ENCODE results near the gene KAZN.

The KAZN gene

GRCh38 chr1:14822493-14822892 lies 224.0 kb downstream of the KAZN start:
- no peak for DNase-seq
- Mint-ChIP-seq H3K9me3 (no peaks in the 10 kb centered on the region), H3K4me3 (no peak overlapping the region), H3K4me1 (no peaks in the 10 kb centered on the region), H3K36me3 (ENCODE audit: low read depth) (no peaks in the 10 kb centered on the region), H3K27ac (no peak overlapping the region), H3K27me3 (peaks cover 6% of the 10 kb centered on the region)
- no peak for ATAC-seq

- DNase-seq (no peak), ATAC-seq (no peak)
- H3K27ac Mint-ChIP-seq: no peak overlapping the region
- no peak overlapping the region for H3K4me3 Mint-ChIP-seq
- peaks cover 6% of the 10 kb centered on the region for H3K27me3 Mint-ChIP-seq
- H3K36me3 Mint-ChIP-seq (ENCODE audit: low read depth): no peaks in the 10 kb centered on the region
- no peaks in the 10 kb centered on the region for H3K9me3 Mint-ChIP-seq
- H3K4me1 Mint-ChIP-seq: no peaks in the 10 kb centered on the region
These were observed 224.5 kb downstream of the KAZN start for GRCh38 chr1:14822996-14823395.

GRCh38 chr1:14824314-14824915 lies 225.9 kb downstream of the KAZN start:
- Mint-ChIP-seq H3K9me3 (no peaks in the 10 kb centered on the region), H3K36me3 (ENCODE audit: low read depth) (no peaks in the 10 kb centered on the region), H3K27me3 (peaks cover 7% of the 10 kb centered on the region), H3K4me1 (no peaks in the 10 kb centered on the region), H3K27ac (no peak overlapping the region), H3K4me3 (no peak overlapping the region)
- DNase-seq (no peak), ATAC-seq (no peak)

- H3K36me3 Mint-ChIP-seq (ENCODE audit: low read depth): no peaks in the 10 kb centered on the region
- no peaks in the 10 kb centered on the region for H3K9me3 Mint-ChIP-seq
- H3K27me3 Mint-ChIP-seq: peaks cover 7% of the 10 kb centered on the region
- no peak overlapping the region for H3K27ac Mint-ChIP-seq
- H3K4me3 Mint-ChIP-seq: no peak overlapping the region
- no peaks in the 10 kb centered on the region for H3K4me1 Mint-ChIP-seq
- ATAC-seq: no peak
- no peak for DNase-seq
These were observed 226.9 kb downstream of the KAZN start for GRCh38 chr1:14825396-14825795.

- DNase-seq (no peak), ATAC-seq (no peak)
- no peaks in the 10 kb centered on the region for H3K4me1 Mint-ChIP-seq
- H3K27me3 Mint-ChIP-seq: peaks cover 2% of the 10 kb centered on the region
- H3K4me3 Mint-ChIP-seq: no peak overlapping the region
- no peak overlapping the region for H3K27ac Mint-ChIP-seq
- H3K9me3 Mint-ChIP-seq: no peaks in the 10 kb centered on the region
- H3K36me3 Mint-ChIP-seq (ENCODE audit: low read depth): no peaks in the 10 kb centered on the region
These were observed 227.7 kb downstream of the KAZN start for GRCh38 chr1:14826172-14826636.

GRCh38 chr1:14826731-14827326 lies 228.3 kb downstream of the KAZN start:
- H3K36me3 Mint-ChIP-seq (ENCODE audit: low read depth): no peaks in the 10 kb centered on the region
- DNase-seq (no peak), ATAC-seq (no peak)
- no peaks in the 10 kb centered on the region for H3K4me1 Mint-ChIP-seq
- no peaks in the 10 kb centered on the region for H3K9me3 Mint-ChIP-seq
- H3K27me3 Mint-ChIP-seq: peaks cover 2% of the 10 kb centered on the region
- H3K27ac Mint-ChIP-seq: no peak overlapping the region
- no peak overlapping the region for H3K4me3 Mint-ChIP-seq

- Mint-ChIP-seq H3K4me1 (no peaks in the 10 kb centered on the region), H3K27ac (no peak overlapping the region), H3K9me3 (no peaks in the 10 kb centered on the region), H3K27me3 (peaks cover 2% of the 10 kb centered on the region), H3K36me3 (ENCODE audit: low read depth) (no peaks in the 10 kb centered on the region), H3K4me3 (no peak overlapping the region)
- ATAC-seq (no peak), DNase-seq (no peak)
These were observed 229.4 kb downstream of the KAZN start for GRCh38 chr1:14827870-14828269.

GRCh38 chr1:14828665-14829064 lies 230.2 kb downstream of the KAZN start:
- DNase-seq (no peak), ATAC-seq (no peak)
- no peaks in the 10 kb centered on the region for H3K4me1 Mint-ChIP-seq
- no peak overlapping the region for H3K27ac Mint-ChIP-seq
- H3K36me3 Mint-ChIP-seq (ENCODE audit: low read depth): no peaks in the 10 kb centered on the region
- H3K27me3 Mint-ChIP-seq: peaks cover 2% of the 10 kb centered on the region
- H3K4me3 Mint-ChIP-seq: no peak overlapping the region
- no peaks in the 10 kb centered on the region for H3K9me3 Mint-ChIP-seq

GRCh38 chr1:14835725-14836124 lies 237.2 kb downstream of the KAZN start:
- Mint-ChIP-seq H3K36me3 (ENCODE audit: low read depth) (no peaks in the 10 kb centered on the region), H3K4me1 (no peaks in the 10 kb centered on the region), H3K27me3 (peaks cover 2% of the 10 kb centered on the region), H3K4me3 (no peak overlapping the region), H3K9me3 (peaks cover 2% of the 10 kb centered on the region), H3K27ac (no peak overlapping the region)
- ATAC-seq: no peak
- no peak for DNase-seq

- ATAC-seq (no peak), DNase-seq (no peak)
- Mint-ChIP-seq H3K4me1 (no peaks in the 10 kb centered on the region), H3K27me3 (peaks cover 2% of the 10 kb centered on the region), H3K27ac (no peak overlapping the region), H3K9me3 (peaks cover 6% of the 10 kb centered on the region), H3K4me3 (no peak overlapping the region), H3K36me3 (ENCODE audit: low read depth) (peaks cover 2% of the 10 kb centered on the region)
These were observed 238.1 kb downstream of the KAZN start for GRCh38 chr1:14836426-14837140.

GRCh38 chr1:14840374-14840773 lies 241.9 kb downstream of the KAZN start:
- no peak overlapping the region for H3K4me3 Mint-ChIP-seq
- H3K27me3 Mint-ChIP-seq: peaks cover 10% of the 10 kb centered on the region
- H3K9me3 Mint-ChIP-seq: peaks cover 33% of the 10 kb centered on the region
- DNase-seq (no peak), ATAC-seq (no peak)
- no peak overlapping the region for H3K27ac Mint-ChIP-seq
- H3K4me1 Mint-ChIP-seq: no peaks in the 10 kb centered on the region
- H3K36me3 Mint-ChIP-seq (ENCODE audit: low read depth): peaks cover 7% of the 10 kb centered on the region

- no peak for DNase-seq
- peaks cover 33% of the 10 kb centered on the region for H3K9me3 Mint-ChIP-seq
- H3K4me1 Mint-ChIP-seq: no peaks in the 10 kb centered on the region
- peaks cover 10% of the 10 kb centered on the region for H3K27me3 Mint-ChIP-seq
- no peak overlapping the region for H3K4me3 Mint-ChIP-seq
- peaks cover 7% of the 10 kb centered on the region for H3K36me3 Mint-ChIP-seq (ENCODE audit: low read depth)
- H3K27ac Mint-ChIP-seq: no peak overlapping the region
- no peak for ATAC-seq
These were observed 243.0 kb downstream of the KAZN start for GRCh38 chr1:14841456-14841855.

GRCh38 chr1:14841951-14842350 lies 243.5 kb downstream of the KAZN start:
- ATAC-seq: no peak
- Mint-ChIP-seq H3K36me3 (ENCODE audit: low read depth) (peaks cover 7% of the 10 kb centered on the region), H3K27ac (no peak overlapping the region), H3K27me3 (peaks cover 10% of the 10 kb centered on the region), H3K9me3 (peaks cover 33% of the 10 kb centered on the region), H3K4me3 (no peak overlapping the region), H3K4me1 (no peaks in the 10 kb centered on the region)
- no peak for DNase-seq

- no peak for DNase-seq
- Mint-ChIP-seq H3K27ac (no peak overlapping the region), H3K9me3 (peaks cover 33% of the 10 kb centered on the region), H3K4me3 (no peak overlapping the region), H3K36me3 (ENCODE audit: low read depth) (peaks cover 7% of the 10 kb centered on the region), H3K4me1 (no peaks in the 10 kb centered on the region), H3K27me3 (peaks cover 10% of the 10 kb centered on the region)
- ATAC-seq: no peak
These were observed 243.9 kb downstream of the KAZN start for GRCh38 chr1:14842361-14842760.

GRCh38 chr1:14842891-14843290 lies 244.4 kb downstream of the KAZN start:
- Mint-ChIP-seq H3K4me1 (no peaks in the 10 kb centered on the region), H3K27me3 (peaks cover 10% of the 10 kb centered on the region), H3K27ac (no peak overlapping the region), H3K9me3 (peaks cover 33% of the 10 kb centered on the region), H3K4me3 (no peak overlapping the region), H3K36me3 (ENCODE audit: low read depth) (peaks cover 7% of the 10 kb centered on the region)
- DNase-seq: no peak
- ATAC-seq: no peak

Data from activated naive CD8-positive, alpha-beta T cell treated with anti-CD3 and anti-CD28 coated beads, Interleukin-2, amount 50 U/mL, for 24 hours (primary cell).